ENCODE results near the gene SKIC2.

GRCh38 chr6:31948306-31948705 lies 10.7 kb upstream of the SKIC2 start:
- TF ChIP-seq POLR2AphosphoS5 (IDR thresholded peaks at IDR 0.05; ENCODE audit: insufficient read depth in 1 of 2, low read depth in 1 of 2) (no peak), CTCF (IDR thresholded peaks at IDR 0.05) (no peak)

All from vagina (tissue), 2 donors.